Lung (tissue), 12 donors: ENCODE data around the gene GRK1. TPM values are rescaled to one million over a fixed set of nuclear protein-coding genes. Genes with fewer than 3 reads are reported as not detected.
"Not testable (repeated sequence)": the region's sequence is repeated elsewhere in the genome, so short reads cannot be mapped to it uniquely, and the experiment has no call there.

ENCODE experiments used
- ATAC-seq: fragments of 200-7000 bp; cut with Tn5 transposase; one replicate; pipeline ENCODE4 v1.9.1; 2020; ENCODE audit warnings: moderate number of reproducible peaks; ENCODE audit not compliant: insufficient read depth, low FRiP score
- DNase-seq, 3 donors: peaks; one replicate each; pipeline ENCODE4 v3.0.0-alpha.2; 2013 to 2017
- H3K27ac ChIP-seq, 2 donors: one replicate each; pipeline ENCODE4 v1.5.1; 2013; ENCODE audit warnings: mild to moderate bottlenecking in 2 of 2, moderate library complexity in 2 of 2, control low read depth in 1 of 2, inconsistent platforms in 1 of 2, low read depth in 1 of 2, low read length in 1 of 2
- H3K27me3 ChIP-seq, 3 donors: one replicate each; pipeline ENCODE4 v1.5.1; 2013; ENCODE audit warnings: low read length in 2 of 3; ENCODE audit not compliant: control insufficient read depth in 3 of 3, insufficient read depth in 3 of 3
- H3K36me3 ChIP-seq, 4 donors: one replicate each; pipeline ENCODE4 v1.5.1; 2013; ENCODE audit warnings: low read length in 4 of 4, mild to moderate bottlenecking in 1 of 4, moderate library complexity in 1 of 4; ENCODE audit not compliant: control insufficient read depth in 4 of 4, insufficient read depth in 4 of 4
- H3K4me1 ChIP-seq, 5 donors: one replicate each; pipeline ENCODE4 v1.5.1; 2013; ENCODE audit warnings: low read length in 5 of 5, mild to moderate bottlenecking in 2 of 5, moderate library complexity in 1 of 5; ENCODE audit not compliant: control insufficient read depth in 5 of 5, insufficient read depth in 5 of 5
- H3K4me3 ChIP-seq: one replicate; pipeline ENCODE4 v1.5.1; 2013; ENCODE audit warnings: mild to moderate bottlenecking, control low read depth, moderate library complexity
- H3K9ac ChIP-seq, 2 donors: one replicate each; pipeline ENCODE4 v1.5.1; 2013; ENCODE audit warnings: low read length in 2 of 2, control low read depth in 1 of 2; ENCODE audit not compliant: insufficient read depth in 1 of 2
- H3K9me3 ChIP-seq, 4 donors: one replicate each; pipeline ENCODE4 v1.5.1; 2013; ENCODE audit warnings: low read length in 3 of 4, mild to moderate bottlenecking in 1 of 4, moderate library complexity in 1 of 4; ENCODE audit not compliant: control insufficient read depth in 4 of 4, insufficient read depth in 3 of 4
- WGBS, 2 donors: extraction: QIAGEN DNeasy Blood & Tissue Kit; methylation state at CpG; one replicate each; pipeline ENCODE4 v1.1.7; 2013; 5-methylcytosine and 5-hydroxymethylcytosine counted together
- polyA plus RNA-seq, 2 donors: library from polyadenylated mRNA; stranded (reverse); fragments of 200-250 nt; gene quantifications; one replicate each; pipeline ENCODE4 v1.2.1, GENCODE V29; 2013
- total RNA-seq, 2 donors: library from RNA; depleted of rRNA in 1 of 2; stranded (reverse); fragments of >200 nt in 1 of 2; gene quantifications; one replicate each; pipeline ENCODE4 v1.2.1, GENCODE V29; 2014 to 2021
- TF ChIP-seq, protein P1 (sequence below): IDR thresholded peaks from 2 replicates; pipeline ENCODE4 v1.5.1; 2012; ENCODE audit warnings: mild to moderate bottlenecking; ENCODE audit errors: control extremely low read depth, extremely low read depth
- donor health status: control.
- donor health status: control.
- donor health status: Bipolar disorder and iron deficiency.
- donor health status: healthy.
- donor health status: DM: yes; HTN: yes; CAD: no.

The GRK1 gene
- total and polyA plus RNA-seq, 4 donors, result 0.03 to 3.1 TPM; not detected in 2

DNA sequence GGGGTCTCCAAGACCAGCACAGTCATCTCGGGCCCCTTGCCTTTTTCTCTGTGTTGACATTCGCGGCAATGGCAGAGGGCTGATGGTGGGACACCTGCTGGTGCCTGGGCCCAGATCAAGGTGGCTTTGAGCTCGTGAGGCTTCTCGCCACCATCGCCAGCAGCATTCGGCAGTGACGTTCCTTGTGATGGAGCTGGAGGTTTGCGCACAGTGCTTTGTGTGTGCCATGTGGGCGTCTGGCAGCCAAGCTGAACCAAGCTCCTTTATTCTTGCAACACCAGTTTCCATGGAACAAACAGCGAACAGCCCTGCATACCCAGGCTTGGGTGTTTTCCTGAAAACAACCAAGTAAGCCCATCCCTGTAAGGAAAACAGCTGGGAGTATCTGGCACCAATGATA, 82.9 kb downstream of the GRK1 start:
- peaks cover 0 to 4% (median 1%) of the 10 kb centered on the region in 4 donors for H3K9me3 ChIP-seq
- H3K27ac ChIP-seq, result no peak overlapping the region
- no peak for ATAC-seq
- WGBS, 2 donors, result 86 to 91% methylated on average over 11 of the region's 11 CpGs
- DNase-seq, result no peak
- no peak overlapping the region for H3K4me3 ChIP-seq
- no peak overlapping the region for H3K9ac ChIP-seq
- H3K27me3 ChIP-seq, result peaks cover 0 to 4% (median 0%) of the 10 kb centered on the region in 3 donors
- H3K4me1 ChIP-seq, result no peaks in the 10 kb centered on the region
- TF ChIP-seq, protein P1, sequence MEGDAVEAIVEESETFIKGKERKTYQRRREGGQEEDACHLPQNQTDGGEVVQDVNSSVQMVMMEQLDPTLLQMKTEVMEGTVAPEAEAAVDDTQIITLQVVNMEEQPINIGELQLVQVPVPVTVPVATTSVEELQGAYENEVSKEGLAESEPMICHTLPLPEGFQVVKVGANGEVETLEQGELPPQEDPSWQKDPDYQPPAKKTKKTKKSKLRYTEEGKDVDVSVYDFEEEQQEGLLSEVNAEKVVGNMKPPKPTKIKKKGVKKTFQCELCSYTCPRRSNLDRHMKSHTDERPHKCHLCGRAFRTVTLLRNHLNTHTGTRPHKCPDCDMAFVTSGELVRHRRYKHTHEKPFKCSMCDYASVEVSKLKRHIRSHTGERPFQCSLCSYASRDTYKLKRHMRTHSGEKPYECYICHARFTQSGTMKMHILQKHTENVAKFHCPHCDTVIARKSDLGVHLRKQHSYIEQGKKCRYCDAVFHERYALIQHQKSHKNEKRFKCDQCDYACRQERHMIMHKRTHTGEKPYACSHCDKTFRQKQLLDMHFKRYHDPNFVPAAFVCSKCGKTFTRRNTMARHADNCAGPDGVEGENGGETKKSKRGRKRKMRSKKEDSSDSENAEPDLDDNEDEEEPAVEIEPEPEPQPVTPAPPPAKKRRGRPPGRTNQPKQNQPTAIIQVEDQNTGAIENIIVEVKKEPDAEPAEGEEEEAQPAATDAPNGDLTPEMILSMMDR, result no peak
- no peaks in the 10 kb centered on the region for H3K36me3 ChIP-seq

DNA sequence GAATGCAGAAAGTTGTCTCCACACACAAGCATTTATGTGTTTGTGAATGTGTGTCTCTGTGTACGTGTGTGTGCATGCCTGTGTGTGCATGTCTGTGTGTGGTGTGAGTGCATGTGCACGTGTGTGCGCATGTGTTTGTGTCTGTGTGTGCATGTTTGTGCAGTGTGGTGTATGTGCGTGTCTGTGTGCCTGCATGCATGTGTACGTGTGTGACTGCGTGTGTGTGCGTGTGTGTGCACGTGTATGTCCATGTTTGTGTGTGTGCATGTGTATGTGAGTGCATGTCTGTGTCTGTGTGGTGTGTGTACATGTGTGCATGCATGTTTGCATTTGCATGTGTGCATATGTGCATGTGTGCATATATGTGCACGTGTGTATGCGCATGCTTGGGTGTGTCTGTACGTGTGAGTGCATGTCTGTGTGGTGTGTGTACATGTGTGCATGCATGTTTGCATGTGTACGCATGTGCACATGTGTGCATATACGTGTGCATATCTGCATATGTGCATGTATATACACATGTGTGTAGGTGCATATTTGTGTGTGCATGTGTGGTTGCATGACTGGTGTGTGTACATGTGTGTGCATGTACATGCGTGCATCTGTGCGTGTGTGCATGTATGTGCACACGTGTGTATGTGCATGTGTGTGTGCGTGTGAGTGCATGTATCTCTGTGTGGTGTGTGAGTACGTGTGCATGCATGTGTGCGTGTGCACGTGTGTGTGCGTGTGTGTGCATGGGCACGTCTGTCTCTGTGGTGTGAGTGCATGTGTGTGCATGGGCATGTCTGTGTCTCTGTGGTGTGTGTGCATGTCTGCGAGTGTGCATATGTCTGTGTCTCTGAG, 83.8 kb downstream of the GRK1 start:
- H3K27ac ChIP-seq, result no peak overlapping the region
- H3K9ac ChIP-seq, result no peak overlapping the region
- H3K9me3 ChIP-seq, result peaks cover 0 to 4% (median 1%) of the 10 kb centered on the region in 4 donors
- ATAC-seq, result no peak
- no peak for DNase-seq
- no peak overlapping the region for H3K4me3 ChIP-seq
- 94 to 95% methylated on average over 23 of the region's 23 CpGs for WGBS, 2 donors
- H3K27me3 ChIP-seq, result peaks cover 0 to 4% (median 0%) of the 10 kb centered on the region in 3 donors
- TF ChIP-seq, protein P1, result no peak
- no peaks in the 10 kb centered on the region for H3K36me3 ChIP-seq
- no peaks in the 10 kb centered on the region for H3K4me1 ChIP-seq

DNA sequence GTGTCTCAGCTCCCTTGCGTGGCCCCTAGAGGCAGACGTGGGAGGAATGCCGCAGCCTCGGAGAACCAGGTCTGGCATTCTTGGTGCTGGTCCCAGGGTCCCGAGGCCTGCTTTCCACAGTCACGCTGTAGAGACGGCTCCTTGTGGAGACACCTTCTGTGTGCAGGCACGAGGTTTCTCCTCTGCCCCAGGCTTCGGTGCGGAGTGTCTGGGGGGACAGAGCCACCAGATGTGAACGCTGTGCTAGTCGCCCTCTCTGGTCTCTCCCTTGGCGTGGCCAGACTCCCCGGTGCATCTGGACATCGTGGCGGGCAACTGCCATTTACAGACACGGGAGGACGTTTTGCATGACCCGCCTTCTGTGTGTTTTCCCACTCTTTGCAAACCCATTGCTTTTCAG, 84.5 kb downstream of the GRK1 start:
- TF ChIP-seq, protein P1, result no peak
- Histone ChIP-seq H3K27me3 (peaks cover 0 to 8% (median 0%) of the 10 kb centered on the region in 3 donors), H3K9ac (no peak overlapping the region), H3K36me3 (no peaks in the 10 kb centered on the region), H3K27ac (no peak overlapping the region), H3K9me3 (peaks cover 0 to 4% (median 1%) of the 10 kb centered on the region in 4 donors), H3K4me1 (no peaks in the 10 kb centered on the region), H3K4me3 (no peak overlapping the region)
- WGBS, 2 donors, result 95 to 98% methylated on average over 19 of the region's 19 CpGs
- ATAC-seq (no peak), DNase-seq (no peak)

DNA sequence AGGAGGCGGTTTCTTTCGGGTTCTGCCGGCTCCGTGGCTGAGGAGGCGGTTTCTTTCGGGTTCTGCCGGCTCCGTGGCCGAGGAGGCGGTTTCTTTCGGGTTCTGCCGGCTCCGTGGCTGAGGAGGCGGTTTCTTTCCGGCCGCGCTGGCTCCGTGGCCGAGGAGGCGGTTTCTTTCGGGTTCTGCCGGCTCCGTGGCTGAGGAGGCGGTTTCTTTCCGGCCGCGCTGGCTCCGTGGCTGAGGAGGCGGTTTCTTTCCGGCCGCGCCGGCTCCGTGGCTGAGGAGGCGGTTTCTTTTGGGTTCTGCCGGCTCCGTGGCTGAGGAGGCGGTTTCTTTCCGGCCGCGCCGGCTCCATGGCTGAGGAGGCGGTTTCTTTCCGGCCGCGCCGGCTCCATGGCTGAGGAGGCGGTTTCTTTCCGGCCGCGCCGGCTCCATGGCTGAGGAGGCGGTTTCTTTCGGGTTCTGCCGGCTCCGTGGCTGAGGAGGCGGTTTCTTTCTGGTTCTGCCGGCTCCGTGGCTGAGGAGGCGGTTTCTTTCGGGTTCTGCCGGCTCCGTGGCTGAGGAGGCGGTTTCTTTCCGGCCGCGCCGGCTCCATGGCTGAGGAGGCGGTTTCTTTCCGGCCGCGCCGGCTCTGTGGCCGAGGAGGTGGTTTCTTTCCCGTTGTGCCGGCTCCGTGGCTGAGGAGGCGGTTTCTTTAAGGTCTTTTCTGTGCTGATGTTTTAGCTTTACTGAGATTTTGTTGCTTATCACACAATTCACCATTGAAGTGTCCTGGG, 85.4 kb downstream of the GRK1 start:
- H3K9ac ChIP-seq, H3K36me3 ChIP-seq, H3K4me1 ChIP-seq, H3K27ac ChIP-seq, H3K9me3 ChIP-seq, H3K4me3 ChIP-seq, DNase-seq, ATAC-seq: not testable (repeated sequence)
- 97% methylated on average over 35 to 78 of the region's 78 CpGs for WGBS, 2 donors
- peaks cover 0 to 13% (median 4%) of the 10 kb centered on the region in 3 donors for H3K27me3 ChIP-seq
